Measurements from ENCODE around the gene ZNF287.

DNA sequence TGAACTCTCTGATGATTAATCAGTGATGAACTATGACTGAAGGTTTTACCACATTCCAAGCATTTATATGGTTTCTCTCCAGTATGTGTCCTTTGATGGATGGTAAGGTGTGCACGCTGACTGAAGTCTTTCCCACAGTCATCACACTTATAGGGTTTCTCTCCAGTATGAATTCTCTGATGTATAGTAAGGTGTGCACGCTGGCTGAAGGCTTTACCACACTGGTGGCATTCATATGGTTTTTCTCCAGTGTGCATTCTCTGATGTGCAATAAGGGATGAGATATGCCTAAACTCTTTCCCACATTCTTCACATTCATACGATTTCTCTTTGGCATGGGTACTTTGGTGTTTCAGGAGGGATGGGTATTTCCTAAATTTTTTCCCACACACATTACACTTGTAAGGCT lies 16.4 kb downstream of the ZNF287 start:
- TF ChIP-seq EZH2 (IDR thresholded peaks at IDR 0.05; ENCODE audit: low read length), result no peak
- TF ChIP-seq, protein P1, sequence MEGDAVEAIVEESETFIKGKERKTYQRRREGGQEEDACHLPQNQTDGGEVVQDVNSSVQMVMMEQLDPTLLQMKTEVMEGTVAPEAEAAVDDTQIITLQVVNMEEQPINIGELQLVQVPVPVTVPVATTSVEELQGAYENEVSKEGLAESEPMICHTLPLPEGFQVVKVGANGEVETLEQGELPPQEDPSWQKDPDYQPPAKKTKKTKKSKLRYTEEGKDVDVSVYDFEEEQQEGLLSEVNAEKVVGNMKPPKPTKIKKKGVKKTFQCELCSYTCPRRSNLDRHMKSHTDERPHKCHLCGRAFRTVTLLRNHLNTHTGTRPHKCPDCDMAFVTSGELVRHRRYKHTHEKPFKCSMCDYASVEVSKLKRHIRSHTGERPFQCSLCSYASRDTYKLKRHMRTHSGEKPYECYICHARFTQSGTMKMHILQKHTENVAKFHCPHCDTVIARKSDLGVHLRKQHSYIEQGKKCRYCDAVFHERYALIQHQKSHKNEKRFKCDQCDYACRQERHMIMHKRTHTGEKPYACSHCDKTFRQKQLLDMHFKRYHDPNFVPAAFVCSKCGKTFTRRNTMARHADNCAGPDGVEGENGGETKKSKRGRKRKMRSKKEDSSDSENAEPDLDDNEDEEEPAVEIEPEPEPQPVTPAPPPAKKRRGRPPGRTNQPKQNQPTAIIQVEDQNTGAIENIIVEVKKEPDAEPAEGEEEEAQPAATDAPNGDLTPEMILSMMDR (optimal IDR thresholded peaks at IDR 0.05 in 1 of 3, IDR thresholded peaks at IDR 0.05 in 1 of 3, conservative IDR thresholded peaks at IDR 0.05 in 1 of 3; ENCODE audit: extremely low read depth in 1 of 3, insufficient read depth in 2 of 3, low read length in 3 of 3), result no peak

Measured in keratinocyte (primary cell).